ENCODE results near the gene RAB41.
"Not testable (repeated sequence)": the region's sequence is repeated elsewhere in the genome, so short reads cannot be mapped to it uniquely, and the experiment has no call there.

The RAB41 gene

GRCh38 chrX:70289793-70290770 lies 8.1 kb downstream of the RAB41 start, which contains the start of the genes KIF4A and PDZD11:
Gene KIF4A (plus strand): TSS chrX:70290104. CDS start chrX:70290459, 355 bp downstream.
Gene PDZD11 (minus strand): TSS chrX:70289927. CDS start chrX:70289341, 586 bp downstream.
- DNase-seq (ENCODE audit: low read depth in 2 of 2), result peak; percentile 61 to 67

DNA sequence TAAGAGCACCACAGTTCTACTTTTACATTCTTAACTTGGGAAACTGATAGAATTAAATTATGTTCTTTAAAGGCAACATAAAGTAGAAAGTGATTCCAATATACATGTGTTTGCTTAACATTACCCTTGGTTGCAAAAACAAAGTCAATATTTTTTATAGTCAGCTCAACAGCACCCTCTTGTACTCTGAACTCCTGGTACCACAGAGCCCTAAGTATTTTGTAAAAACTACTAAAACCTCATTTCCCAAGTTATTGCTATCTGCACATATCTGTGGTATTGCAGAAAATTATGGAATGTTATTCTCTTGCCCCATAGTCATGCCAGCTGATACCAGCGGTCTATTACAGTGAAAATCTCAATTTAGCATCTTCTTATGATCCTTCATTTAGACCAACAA lies 10.8 kb downstream of the RAB41 start:
- no peak for DNase-seq (ENCODE audit: low read depth in 2 of 2)

DNA sequence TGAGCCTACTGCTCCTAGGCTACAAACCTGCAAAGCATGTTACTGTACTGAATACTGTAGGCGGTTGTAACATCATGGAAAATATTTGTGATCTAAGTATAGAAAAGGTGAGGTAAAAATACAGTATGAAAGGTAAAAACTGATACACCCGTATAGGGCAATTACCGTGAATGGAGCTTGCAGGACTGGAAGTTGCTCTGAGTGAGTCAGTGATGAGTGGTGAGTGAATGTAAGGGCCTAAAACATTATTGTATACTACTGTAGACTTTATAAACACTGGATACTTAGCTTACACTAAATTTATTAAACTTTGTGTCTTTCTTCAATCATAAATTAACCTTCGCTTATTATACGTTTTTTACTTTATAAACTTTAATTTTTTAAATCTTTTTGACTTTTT lies 11.6 kb downstream of the RAB41 start:
- DNase-seq (ENCODE audit: low read depth in 2 of 2), result no peak

GRCh38 chrX:70301716-70302115 lies 19.7 kb downstream of the RAB41 start:
- DNase-seq (ENCODE audit: low read depth in 2 of 2), result no peak

DNA sequence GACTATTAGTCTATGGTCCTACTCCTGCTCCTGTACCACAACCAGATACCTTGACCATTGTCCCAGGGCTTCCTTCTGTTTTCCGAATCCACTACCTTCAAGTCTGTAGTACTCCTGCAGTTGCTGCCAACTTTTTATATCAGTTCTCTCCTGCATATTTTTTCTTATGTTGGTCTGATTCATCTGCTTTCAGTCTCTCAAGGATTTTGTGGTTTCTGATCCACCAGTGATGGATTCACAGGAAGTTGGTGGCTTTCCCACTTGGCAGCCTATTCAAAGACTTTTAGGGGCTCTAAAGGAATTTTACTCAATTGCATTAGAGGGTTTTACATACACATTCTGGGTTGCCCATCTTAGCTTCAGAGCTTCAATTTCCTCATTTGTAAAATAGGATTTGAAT lies 31.5 kb downstream of the RAB41 start:
- no peak for DNase-seq (ENCODE audit: low read depth in 2 of 2)

GRCh38 chrX:70322784-70323183 lies 40.8 kb downstream of the RAB41 start:
- no peak for DNase-seq (ENCODE audit: low read depth in 2 of 2)

DNA sequence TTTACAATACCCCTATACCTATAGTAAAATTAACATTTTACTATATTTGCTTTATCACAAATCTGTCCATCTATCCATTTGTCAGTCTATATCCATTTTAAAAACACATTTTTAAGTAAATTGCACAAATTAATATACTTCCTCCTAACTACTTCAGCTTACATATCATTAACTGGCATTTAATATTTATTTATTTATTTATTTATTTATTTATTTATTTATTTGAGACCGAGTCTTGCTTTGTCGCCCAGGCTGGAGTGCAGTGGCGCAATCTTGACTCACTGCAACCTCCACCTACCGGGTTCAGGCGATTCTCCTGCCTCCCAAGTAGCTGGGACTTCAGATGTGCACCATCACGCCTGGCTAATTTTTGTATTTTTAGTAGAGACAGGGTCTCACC lies 41.7 kb downstream of the RAB41 start:
- not testable (repeated sequence) for DNase-seq (ENCODE audit: low read depth in 2 of 2)

DNA sequence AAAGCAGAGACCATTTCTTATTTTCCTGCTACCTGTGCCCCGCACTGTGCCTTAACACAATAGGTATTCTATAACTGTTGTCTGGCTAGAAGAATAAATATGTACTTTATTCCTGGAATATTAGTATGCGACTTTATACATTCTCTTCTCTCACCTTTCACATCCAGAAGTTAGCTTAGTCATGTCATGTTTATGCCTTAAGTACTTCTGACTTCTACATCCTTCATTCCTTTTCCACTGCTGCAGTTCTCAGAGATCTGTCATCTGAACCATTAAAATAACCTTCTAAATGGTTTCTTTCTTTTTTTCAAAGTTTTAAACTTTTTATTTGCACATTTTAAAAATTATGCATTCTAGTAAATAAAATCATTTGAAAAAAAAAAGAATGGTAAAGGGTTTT lies 42.4 kb downstream of the RAB41 start:
- no peak for DNase-seq (ENCODE audit: low read depth in 2 of 2)

GRCh38 chrX:70331161-70331560 lies 49.2 kb downstream of the RAB41 start:
- DNase-seq (ENCODE audit: low read depth in 2 of 2), result no peak

GRCh38 chrX:70332600-70332999 lies 50.6 kb downstream of the RAB41 start:
- DNase-seq (ENCODE audit: low read depth in 2 of 2), result no peak

Measured in stimulated activated CD4-positive, alpha-beta T cell treated with anti-CD3 and anti-CD28 coated beads, Interleukin-15, amount 100 ng/mL, for 48 hours (primary cell).